Measurements from ENCODE around the gene WDR31. TPM values are rescaled to one million over a fixed set of nuclear protein-coding genes. Genes with fewer than 3 reads are reported as not detected.
"Not testable (repeated sequence)": the region's sequence is repeated elsewhere in the genome, so short reads cannot be mapped to it uniquely, and the experiment has no call there.

WDR31 gene
- total and polyA plus RNA-seq, 2 experiments from 2014 or later: 0.97 to 3.1 TPM

DNA sequence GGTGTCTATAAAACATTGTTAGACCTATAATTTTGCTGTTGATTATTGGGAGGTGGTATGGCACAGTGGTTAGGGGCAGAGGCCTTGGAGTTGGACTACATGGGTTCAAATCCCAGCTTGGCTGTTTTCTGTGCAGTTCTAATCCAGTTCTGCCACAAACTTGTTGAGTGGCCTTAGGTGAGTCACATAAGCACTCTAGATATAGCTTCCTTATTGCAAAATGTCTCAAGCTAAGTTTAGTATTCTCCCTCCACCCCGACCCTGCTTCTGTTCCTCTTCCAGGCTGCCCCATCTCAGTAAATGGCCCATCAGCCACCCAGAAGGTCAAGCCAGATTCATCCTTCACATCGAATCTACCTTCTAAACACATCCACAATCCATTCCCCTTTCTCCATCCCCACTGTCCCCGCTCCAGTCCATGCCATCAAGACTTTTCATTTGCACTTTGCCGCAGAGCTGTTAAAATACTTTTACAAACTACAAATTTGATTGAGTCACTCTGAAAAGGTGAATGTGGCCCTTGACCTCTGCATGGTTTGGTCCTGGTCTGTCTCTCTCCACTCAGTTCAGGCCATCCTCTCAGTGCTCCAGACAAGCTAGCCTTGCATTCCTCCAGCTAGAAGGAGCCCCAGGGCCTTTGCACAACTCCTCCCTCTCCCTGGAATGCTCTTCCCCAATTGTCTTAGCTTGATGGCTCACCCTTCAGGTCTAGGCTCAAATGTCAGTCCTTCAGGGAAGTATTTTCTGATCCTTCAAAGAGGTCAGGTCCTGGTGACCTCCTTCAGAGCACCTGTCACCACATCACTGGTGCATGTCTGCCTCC, 46.7 kb upstream of the WDR31 start:
- H3K9me2 ChIP-seq (ENCODE audit: insufficient read depth): no peaks in the 10 kb centered on the region
- no peak overlapping the region for H2AFZ ChIP-seq
- no peaks in the 10 kb centered on the region for H3K79me2 ChIP-seq (ENCODE audit: insufficient read depth)
- no peak for TF ChIP-seq EZH2 (IDR thresholded peaks at IDR 0.05; ENCODE audit: insufficient read depth, poor library complexity, severe bottlenecking)
- no peak for TF ChIP-seq EZH2phosphoT487 (IDR thresholded peaks at IDR 0.05; ENCODE audit: insufficient read depth, low read depth)
- H3K9ac ChIP-seq: no peak overlapping the region
- H3K27me3 ChIP-seq (replicated peaks; ENCODE audit: insufficient read depth): no peaks in the 10 kb centered on the region
- no peak overlapping the region for H3K4me2 ChIP-seq (ENCODE audit: unreplicated experiment)
- H3K9me3 ChIP-seq (ENCODE audit: low read depth): no peaks in the 10 kb centered on the region
- H3F3A ChIP-seq (ENCODE audit: insufficient read depth): no peaks in the 10 kb centered on the region
- in situ Hi-C loops (cut with MboI): no loop called here
- no peak overlapping the region for H3K4me3 ChIP-seq
- H3K4me1 ChIP-seq (ENCODE audit: insufficient read depth): no peaks in the 10 kb centered on the region
- H4K20me1 ChIP-seq (ENCODE audit: insufficient read depth): no peaks in the 10 kb centered on the region
- WGBS, 2 experiments (ENCODE audit: low coverage in 1 of 2, low lambda C conversion rate in 2 of 2, missing lambda C conversion rate in 2 of 2): 97 to 98% methylated on average over 4 of the region's 4 CpGs
- DNase-seq: no peak
- H3K27ac ChIP-seq: no peak overlapping the region
- peaks cover 3% of the 10 kb centered on the region; the same call in 1 of the 2 replicates for H3K36me3 ChIP-seq (ENCODE audit: low read depth)

DNA sequence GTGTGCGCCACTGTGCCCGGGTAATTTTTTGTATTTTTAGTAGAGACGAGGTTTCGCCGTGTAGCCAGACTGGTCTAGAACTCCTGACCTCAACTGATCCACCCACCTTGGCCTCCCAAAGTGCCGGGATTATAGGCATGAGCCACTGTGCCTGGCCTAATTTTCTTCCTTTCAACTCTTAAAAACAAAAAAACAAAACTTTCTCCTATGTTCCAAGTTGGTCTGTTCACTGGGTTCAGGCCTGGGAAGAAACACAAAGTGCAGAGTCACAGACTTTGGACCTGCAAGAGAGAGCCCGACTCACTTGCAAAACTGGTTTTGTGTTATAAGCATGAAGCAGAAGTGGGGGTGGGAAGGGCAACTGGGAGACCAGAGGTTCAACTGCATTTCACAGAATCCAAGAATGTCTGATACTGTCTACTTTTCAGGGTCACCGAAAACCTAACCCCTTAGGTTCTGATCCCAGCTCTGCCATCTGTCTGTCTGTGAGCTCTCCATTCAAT, 41.9 kb upstream of the WDR31 start:
- Histone ChIP-seq H3K4me1 (ENCODE audit: insufficient read depth) (no peaks in the 10 kb centered on the region), H2AFZ (no peak overlapping the region), H3K36me3 (ENCODE audit: low read depth) (no peaks in the 10 kb centered on the region), H3K9me3 (ENCODE audit: low read depth) (no peaks in the 10 kb centered on the region), H3K27me3 (replicated peaks; ENCODE audit: insufficient read depth) (no peaks in the 10 kb centered on the region), H3K9ac (no peak overlapping the region), H3K9me2 (ENCODE audit: insufficient read depth) (no peaks in the 10 kb centered on the region), H3F3A (ENCODE audit: insufficient read depth) (no peaks in the 10 kb centered on the region), H3K27ac (no peak overlapping the region), H4K20me1 (ENCODE audit: insufficient read depth) (no peaks in the 10 kb centered on the region), H3K79me2 (ENCODE audit: insufficient read depth) (no peaks in the 10 kb centered on the region), H3K4me3 (no peak overlapping the region), H3K4me2 (ENCODE audit: unreplicated experiment) (no peak overlapping the region)
- no peak for TF ChIP-seq EZH2phosphoT487 (IDR thresholded peaks at IDR 0.05; ENCODE audit: insufficient read depth, low read depth)
- no peak for TF ChIP-seq EZH2 (IDR thresholded peaks at IDR 0.05; ENCODE audit: insufficient read depth, poor library complexity, severe bottlenecking)
- no peak for DNase-seq
- 86 to 87% methylated on average over 8 of the region's 8 CpGs for WGBS, 2 experiments (ENCODE audit: low coverage in 1 of 2, low lambda C conversion rate in 2 of 2, missing lambda C conversion rate in 2 of 2)
- in situ Hi-C loops (cut with MboI): no loop called here

DNA sequence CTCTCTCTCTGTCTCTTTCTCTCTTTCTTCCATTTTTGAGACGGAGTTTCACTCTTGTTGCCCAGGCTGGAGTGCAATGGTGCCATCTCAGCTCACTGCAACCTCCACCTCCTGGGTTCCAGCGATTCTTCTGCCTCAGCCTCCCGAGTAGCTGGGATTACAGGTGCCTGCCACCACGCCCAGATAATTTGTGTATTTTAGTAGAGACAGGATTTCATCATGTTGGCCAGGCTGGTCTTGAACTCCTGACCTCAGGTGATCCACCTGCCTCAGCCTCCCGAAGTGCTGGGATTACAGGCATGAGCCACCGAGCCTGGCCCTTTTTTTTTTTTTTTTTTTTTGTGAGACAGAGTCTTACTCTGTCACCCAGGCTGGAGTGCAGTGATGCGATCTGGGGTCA, 41.4 kb upstream of the WDR31 start:
- in situ Hi-C loops (cut with MboI); H3K4me3 ChIP-seq; H3K36me3 ChIP-seq (ENCODE audit: low read depth); H4K20me1 ChIP-seq (ENCODE audit: insufficient read depth); H3K9me3 ChIP-seq (ENCODE audit: low read depth); H3K9ac ChIP-seq; H3F3A ChIP-seq (ENCODE audit: insufficient read depth); H2AFZ ChIP-seq; H3K27ac ChIP-seq; DNase-seq; H3K9me2 ChIP-seq (ENCODE audit: insufficient read depth); H3K4me1 ChIP-seq (ENCODE audit: insufficient read depth); H3K27me3 ChIP-seq (replicated peaks; ENCODE audit: insufficient read depth); H3K4me2 ChIP-seq (ENCODE audit: unreplicated experiment); H3K79me2 ChIP-seq (ENCODE audit: insufficient read depth): not testable (repeated sequence)
- WGBS, 2 experiments (ENCODE audit: low coverage in 1 of 2, low lambda C conversion rate in 2 of 2, missing lambda C conversion rate in 2 of 2): 61 to 62% methylated on average over 7 of the region's 7 CpGs

DNA sequence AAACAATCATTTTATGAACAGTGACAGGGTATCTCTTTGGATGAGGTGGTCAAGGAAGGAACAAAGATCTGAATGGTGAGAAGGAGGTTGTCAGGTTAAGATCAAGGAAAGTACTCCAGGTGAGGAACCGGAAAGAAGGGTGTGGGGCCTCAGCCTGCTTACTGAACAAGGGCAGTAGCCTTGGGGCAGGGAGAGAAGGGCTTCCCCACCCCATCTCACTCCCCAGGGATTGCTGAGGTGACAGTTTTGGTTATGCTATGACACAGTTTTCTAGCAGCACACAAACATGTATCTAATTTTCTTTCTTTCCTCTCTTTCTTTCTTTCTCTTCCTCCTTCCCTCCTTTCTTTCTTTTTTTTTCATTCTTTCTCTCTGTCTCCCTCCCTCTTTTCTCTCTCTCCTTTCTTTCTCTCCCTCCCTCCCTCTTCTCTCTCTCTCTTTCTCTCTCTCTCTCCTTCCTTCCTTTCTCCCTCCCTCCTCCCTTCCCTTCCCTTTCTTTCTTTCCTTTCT, 40.8 kb upstream of the WDR31 start:
- no peak for TF ChIP-seq EZH2 (IDR thresholded peaks at IDR 0.05; ENCODE audit: insufficient read depth, poor library complexity, severe bottlenecking)
- TF ChIP-seq EZH2phosphoT487 (IDR thresholded peaks at IDR 0.05; ENCODE audit: insufficient read depth, low read depth): no peak
- Histone ChIP-seq H3K4me2 (ENCODE audit: unreplicated experiment) (no peak overlapping the region), H3K36me3 (ENCODE audit: low read depth) (no peaks in the 10 kb centered on the region), H3K9me2 (ENCODE audit: insufficient read depth) (no peaks in the 10 kb centered on the region), H2AFZ (no peak overlapping the region), H3F3A (ENCODE audit: insufficient read depth) (no peaks in the 10 kb centered on the region), H3K9me3 (ENCODE audit: low read depth) (no peaks in the 10 kb centered on the region), H3K27me3 (replicated peaks; ENCODE audit: insufficient read depth) (no peaks in the 10 kb centered on the region), H3K4me1 (ENCODE audit: insufficient read depth) (no peaks in the 10 kb centered on the region), H3K27ac (no peak overlapping the region), H3K4me3 (no peak overlapping the region), H4K20me1 (ENCODE audit: insufficient read depth) (no peaks in the 10 kb centered on the region), H3K79me2 (ENCODE audit: insufficient read depth) (no peaks in the 10 kb centered on the region), H3K9ac (no peak overlapping the region)
- 35 to 43% methylated on average over 1 of the region's 1 CpG for WGBS, 2 experiments (ENCODE audit: low coverage in 1 of 2, low lambda C conversion rate in 2 of 2, missing lambda C conversion rate in 2 of 2)
- in situ Hi-C loops (cut with MboI): no loop called here
- DNase-seq: no peak

DNA sequence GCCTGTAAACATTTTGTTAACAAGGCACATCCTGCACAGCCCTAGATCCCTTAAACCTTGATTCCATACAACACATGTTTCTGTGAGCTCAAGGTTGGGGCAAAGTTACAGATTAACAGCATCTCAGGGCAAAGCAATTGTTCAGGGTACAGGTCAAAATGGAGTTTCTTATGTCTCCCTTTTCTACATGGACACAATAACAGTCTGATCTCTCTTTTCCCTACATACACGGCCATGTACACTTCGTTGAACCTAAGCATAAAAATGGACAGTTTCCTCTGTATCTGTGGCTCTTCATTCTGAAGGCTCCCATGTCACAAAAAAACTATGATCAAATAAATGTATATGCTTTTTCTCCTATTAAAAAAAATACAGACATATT, 39.7 kb upstream of the WDR31 start:
- DNase-seq; H3K27ac ChIP-seq; H3K4me3 ChIP-seq; H4K20me1 ChIP-seq (ENCODE audit: insufficient read depth); H3K9me3 ChIP-seq (ENCODE audit: low read depth); H3K79me2 ChIP-seq (ENCODE audit: insufficient read depth); H3F3A ChIP-seq (ENCODE audit: insufficient read depth); H3K4me2 ChIP-seq (ENCODE audit: unreplicated experiment); H3K9ac ChIP-seq; H3K27me3 ChIP-seq (replicated peaks; ENCODE audit: insufficient read depth); H3K9me2 ChIP-seq (ENCODE audit: insufficient read depth); H3K36me3 ChIP-seq (ENCODE audit: low read depth); in situ Hi-C loops (cut with MboI); H2AFZ ChIP-seq; H3K4me1 ChIP-seq (ENCODE audit: insufficient read depth): not testable (repeated sequence)
- 76 to 91% methylated on average over 2 of the region's 2 CpGs for WGBS, 2 experiments (ENCODE audit: low coverage in 1 of 2, low lambda C conversion rate in 2 of 2, missing lambda C conversion rate in 2 of 2)

DNA sequence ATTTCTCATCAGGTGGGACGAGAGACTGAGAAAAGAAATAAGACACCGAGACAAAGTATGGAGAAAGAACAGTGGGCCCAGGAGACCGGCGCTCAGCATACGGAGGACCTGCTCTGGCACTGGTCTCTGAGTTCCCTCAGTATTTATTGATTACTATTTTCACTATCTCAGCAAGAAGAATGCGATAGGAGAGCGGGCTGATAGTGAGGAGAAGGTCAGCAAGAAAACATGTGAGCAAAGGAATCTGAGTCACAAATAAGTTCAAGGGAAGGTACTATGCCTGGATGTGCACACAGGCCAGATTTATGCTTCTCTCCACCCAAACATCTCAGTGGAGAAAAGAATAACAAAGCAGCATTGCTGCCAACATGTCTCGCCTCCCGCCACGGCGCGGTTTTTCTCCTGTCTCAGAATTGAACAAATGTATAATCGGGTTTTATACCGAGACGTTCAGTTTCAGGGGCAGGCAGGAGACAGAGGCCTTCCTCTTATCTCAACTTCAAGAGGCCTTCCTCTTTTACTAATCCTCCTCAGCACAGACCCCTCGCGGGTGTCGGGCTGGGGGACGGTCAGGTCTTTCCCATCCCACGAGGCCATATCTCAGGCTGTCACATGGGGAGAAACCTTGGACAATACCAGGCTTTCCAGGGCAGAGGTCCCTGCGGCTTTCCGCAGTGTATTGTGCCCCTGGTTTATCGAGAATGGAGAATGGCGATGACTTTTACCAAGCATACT, 39.2 kb upstream of the WDR31 start:
- in situ Hi-C loops (cut with MboI); H3K4me3 ChIP-seq; H3K27ac ChIP-seq; H3K79me2 ChIP-seq (ENCODE audit: insufficient read depth); H3K36me3 ChIP-seq (ENCODE audit: low read depth); H3F3A ChIP-seq (ENCODE audit: insufficient read depth); H3K27me3 ChIP-seq (replicated peaks; ENCODE audit: insufficient read depth); H3K9ac ChIP-seq; H4K20me1 ChIP-seq (ENCODE audit: insufficient read depth); H3K4me1 ChIP-seq (ENCODE audit: insufficient read depth); H2AFZ ChIP-seq; H3K9me2 ChIP-seq (ENCODE audit: insufficient read depth); H3K9me3 ChIP-seq (ENCODE audit: low read depth); H3K4me2 ChIP-seq (ENCODE audit: unreplicated experiment); DNase-seq: not testable (repeated sequence)
- 74 to 75% methylated on average over 23 of the region's 24 CpGs for WGBS, 2 experiments (ENCODE audit: low coverage in 1 of 2, low lambda C conversion rate in 2 of 2, missing lambda C conversion rate in 2 of 2)
